Activated CD8-positive, alpha-beta memory T cell treated with anti-CD3 and anti-CD28 coated beads, Interleukin-2, amount 50 U/mL, for 4 hours (primary cell): ENCODE measurements around the gene SRD5A2.
"Not testable (repeated sequence)": the region's sequence is repeated elsewhere in the genome, so short reads cannot be mapped to it uniquely, and the experiment has no call there.

ENCODE experiments used
- DNase-seq: peaks from one replicate; pipeline ENCODE4 v3.0.0-alpha.2; 2020

Gene SRD5A2

DNA sequence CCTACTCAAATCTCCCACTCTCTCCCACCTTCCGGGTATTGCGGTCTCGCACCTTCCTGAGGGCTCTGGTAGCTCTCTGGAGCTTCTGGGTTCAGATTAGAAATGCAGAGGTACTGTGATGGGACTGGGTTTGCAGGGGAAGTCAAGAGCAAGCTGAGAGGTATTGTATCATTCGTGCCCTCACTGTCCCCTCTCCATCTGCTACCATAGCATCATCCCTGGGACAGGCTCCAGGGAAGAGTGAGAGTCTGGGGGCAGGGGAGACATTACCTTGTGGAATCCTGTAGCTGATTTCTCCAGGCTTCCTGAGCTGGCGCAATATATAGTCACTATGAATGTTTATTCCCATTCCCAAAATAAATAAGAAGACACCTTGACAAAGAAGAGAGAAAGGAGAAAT, 49.6 kb downstream of the SRD5A2 start:
- no peak for DNase-seq

DNA sequence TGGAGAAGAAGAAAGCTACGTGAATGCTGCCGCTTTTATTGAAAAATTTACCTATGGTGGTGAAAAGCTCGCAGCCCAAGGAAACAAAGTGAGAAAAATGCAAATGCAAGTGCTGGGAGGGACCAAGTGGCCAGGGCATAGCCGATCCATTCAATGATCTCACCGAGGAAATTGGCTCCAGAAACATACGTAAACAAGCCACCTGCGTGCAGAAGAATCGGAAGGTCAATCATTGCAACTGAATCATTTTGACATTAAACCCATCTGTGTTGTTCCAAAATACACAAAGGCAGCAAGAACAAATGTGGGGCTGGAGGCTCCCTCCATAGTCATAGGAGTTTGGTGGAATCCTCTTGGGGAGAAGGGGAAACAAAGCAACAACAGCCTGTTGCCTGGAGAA, 51.5 kb downstream of the SRD5A2 start:
- no peak for DNase-seq

DNA sequence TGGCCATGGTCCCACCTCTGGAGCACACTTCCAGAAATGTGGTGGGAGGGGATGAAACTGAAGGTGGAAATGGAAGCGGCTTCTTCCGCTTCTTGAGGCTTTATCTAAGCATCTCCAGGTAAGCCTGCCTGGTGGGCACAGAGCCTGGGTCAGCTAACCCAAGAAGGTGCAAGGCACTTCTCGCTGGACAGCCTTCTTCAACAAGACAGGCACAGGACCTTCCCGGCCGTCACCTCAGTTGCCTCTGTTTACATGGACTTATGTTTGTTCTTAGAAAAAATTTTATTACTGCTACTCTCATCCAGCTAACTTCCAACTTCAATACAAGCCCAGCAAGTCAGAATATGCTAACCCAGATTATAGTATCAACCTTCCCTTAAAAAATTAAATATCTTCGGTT, 51.9 kb downstream of the SRD5A2 start:
- no peak for DNase-seq

DNA sequence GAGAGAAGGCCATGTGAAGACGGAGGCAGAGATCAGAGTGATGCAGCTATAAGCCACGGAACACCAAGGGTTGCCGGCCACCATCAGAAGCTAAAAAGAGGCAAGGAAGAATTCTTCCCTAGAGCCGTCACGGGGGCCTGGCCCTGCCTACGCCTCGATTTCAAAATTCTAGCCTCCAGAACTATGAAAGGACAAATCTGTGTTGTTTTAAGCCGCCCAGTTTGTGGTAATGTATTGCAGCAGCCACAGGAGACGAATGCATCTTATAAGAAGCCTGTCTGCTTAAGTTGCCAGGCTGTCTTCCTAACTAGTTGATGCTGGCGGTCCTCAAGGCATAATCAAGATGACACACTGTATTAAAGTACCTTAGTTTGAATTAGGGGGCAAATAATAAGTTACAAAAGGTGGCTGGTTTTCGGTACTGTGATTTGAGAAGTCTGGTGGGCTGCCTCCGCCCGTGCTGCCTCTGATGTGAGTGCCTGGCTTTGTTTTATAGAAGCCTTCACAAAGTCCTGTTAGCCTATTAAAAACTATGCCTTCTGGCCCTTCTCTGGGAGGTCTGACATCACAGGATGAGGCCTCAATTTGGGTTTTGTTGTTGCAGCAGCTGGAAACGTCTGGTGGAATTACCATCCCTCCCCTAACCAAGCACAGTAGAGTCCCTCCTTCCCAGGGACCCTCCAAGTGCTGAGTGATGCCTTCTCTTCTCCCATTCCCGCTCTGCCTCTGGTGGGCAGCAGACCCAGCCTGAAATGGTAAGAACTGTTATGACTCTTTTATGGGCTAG, 53.6 kb downstream of the SRD5A2 start:
- no peak for DNase-seq

DNA sequence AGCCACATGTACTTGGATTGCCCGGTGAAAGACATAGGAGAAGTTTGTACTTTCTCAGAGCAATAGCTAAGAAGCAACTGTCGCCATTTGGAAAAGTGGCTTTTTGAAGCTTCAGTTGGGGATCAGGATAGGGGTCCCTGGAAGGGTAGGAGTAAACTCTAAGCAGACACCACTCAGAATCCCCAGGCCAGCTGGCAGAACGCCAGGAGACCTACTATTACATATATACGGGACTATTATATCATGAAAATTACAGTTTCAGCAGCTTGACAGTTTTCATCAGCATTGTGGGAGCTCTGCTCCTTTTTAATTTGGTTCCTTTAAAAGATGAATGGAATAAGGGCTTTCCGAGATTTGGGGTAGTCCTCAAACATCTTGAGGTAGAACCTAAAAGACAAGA, 54.9 kb downstream of the SRD5A2 start:
- no peak for DNase-seq

DNA sequence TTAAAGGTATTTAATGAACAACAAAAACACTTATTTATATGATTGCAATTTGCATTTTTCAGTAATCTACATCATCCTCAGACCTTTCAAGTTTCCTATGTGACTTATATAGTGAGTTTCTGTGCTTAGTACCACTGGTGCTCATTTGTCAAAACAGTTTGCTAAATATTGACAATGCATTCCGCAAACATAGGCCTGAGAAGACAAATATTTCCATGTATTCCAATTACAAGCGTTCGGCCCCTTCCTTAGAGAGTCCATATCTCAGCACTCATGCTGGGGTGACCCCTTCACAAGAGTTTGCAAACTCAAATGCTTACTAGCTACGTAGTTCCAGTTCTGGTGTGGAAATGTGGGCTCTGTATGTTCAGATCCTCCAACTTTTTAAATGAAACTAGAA, 56.1 kb downstream of the SRD5A2 start:
- no peak for DNase-seq

DNA sequence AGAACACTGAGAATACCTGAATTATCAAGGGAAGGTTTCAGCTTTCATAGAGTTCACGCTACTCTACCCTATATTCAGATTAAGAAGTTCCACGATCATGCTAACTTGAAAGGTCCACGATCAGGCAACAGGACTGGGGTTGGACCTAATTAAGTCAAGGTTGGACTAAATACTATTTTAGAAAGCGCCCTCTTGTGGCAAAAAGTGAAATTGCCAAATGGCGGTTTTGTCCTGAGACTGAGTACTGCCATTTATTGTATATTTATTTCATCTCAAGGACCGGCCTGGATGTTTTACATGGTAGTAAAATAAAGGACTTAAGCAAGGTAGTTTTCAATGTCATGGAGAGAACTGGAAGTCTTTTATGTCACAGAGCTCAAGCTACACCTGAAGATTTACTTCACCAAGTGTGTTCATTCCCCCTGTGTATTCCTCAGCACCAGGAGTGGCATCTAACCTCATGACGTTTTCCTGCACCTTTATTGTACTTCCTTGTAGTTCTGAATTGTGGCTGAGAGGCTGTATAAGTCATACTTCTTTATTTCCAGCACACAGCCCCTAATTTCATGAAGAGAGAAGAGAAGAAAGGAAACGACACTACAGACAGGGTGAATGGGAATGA, 56.8 kb downstream of the SRD5A2 start:
- DNase-seq = peak; percentile 51

DNA sequence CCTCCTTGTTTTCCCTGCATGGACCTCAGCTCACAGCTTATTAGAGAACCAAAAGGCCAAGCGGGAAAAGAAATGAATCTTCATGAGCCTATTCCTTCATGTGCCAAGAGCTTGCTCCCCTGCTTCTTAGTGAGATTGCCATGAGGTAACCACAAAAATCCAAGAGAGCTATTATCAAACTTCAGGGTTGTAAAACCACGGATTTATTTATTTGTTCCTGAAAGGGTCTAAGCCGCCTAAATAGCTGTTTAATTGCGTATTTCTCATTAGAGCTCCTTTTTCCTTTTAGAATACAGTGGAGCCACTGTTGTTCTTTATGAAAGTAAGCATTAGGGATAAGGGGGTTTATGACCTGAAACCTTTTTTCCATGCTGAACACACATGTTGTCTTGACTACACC, 58.0 kb downstream of the SRD5A2 start:
- no peak for DNase-seq

DNA sequence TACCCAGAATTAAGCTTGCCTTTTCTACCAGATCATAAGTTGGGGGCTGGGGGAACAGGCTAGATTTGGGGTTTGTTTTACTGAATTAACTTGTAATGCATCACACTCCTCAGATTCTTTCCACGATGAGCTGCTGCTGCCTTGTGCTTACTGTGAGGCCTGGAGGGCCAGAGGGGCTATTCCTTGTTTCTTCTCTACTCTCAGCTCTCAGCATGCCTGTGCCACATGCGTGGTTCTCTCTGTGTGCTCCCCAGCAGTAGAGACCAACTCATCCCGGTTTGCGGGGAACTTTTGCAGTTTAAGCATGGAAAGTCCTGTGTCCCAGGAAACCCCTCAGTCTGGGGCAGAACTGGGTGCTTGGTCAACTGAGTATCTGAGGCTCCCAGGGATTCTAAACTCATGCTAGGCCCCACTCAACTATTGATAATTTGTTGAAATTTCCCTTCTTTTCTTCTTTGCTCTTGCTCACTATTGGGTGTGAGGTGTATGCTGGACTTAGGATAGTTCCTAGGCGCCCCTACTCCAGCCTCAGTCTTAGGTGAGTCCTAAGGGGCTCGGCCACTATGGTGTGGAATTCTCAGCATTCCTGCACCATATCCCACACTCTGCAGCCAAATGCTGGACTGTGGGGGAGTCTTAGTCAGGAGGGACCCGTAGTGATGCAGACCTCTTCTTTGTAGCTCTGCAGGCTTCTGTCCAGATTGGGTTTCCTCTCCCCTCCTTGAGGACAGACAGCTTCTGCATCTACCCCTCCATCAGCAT, 63.1 kb downstream of the SRD5A2 start:
- no peak for DNase-seq

DNA sequence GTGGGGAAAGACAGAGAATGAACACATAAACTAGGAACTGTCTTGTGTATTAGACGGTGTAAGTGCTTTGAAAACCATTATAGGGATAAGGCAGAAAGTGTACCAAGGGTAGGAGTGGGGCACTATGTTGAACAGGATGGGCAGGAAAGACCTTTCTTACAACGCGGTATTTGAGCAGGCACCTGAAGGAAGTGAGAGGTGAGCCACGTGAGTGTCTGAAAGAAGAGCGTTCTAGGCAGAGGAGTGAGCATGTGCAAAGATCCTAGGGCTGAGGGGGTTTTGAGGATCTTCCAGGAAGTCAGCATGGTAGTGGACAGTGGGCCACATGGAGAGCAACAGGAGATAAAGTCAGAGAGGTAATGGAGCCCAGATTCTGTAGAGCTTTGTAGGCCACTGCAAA, 65.2 kb downstream of the SRD5A2 start:
- no peak for DNase-seq

DNA sequence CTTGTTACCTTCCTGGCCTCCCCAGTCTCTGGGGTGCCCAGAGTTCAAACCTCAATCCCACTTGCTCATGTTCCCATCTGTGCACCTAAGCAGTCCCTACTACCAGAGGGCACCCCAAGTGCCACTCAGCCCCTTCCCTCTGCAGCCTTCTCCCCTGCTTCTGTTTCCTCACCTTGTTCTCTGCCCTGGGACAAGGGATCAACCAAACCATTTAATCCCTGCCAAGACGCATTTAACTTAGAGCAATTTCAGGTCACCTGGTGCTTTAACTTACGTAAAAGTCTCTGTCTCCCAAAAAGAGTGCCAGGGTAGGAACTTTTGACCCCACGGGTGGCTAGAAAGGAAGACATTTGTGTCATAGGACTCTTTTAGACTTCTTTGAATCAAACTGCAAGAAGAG, 67.2 kb downstream of the SRD5A2 start:
- DNase-seq = no peak

DNA sequence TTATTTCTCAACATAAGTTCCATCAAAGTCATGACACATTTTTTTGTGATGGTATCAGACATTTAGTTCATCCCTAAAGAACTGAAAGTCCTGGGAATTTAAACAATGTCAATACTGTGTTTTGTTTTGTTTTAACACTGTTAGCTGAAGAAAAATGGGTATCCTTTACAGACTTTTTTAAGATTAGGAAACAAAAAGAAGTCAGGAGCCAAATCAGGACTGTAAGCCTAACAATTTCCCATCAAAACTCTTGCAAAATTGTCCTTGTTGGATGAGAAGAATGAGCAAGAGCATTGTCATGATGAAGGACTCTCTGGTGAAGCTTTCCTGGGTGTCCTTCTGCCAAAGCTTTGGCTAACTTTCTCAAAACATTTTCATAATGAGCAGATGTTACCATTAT, 69.4 kb downstream of the SRD5A2 start:
- no peak for DNase-seq

DNA sequence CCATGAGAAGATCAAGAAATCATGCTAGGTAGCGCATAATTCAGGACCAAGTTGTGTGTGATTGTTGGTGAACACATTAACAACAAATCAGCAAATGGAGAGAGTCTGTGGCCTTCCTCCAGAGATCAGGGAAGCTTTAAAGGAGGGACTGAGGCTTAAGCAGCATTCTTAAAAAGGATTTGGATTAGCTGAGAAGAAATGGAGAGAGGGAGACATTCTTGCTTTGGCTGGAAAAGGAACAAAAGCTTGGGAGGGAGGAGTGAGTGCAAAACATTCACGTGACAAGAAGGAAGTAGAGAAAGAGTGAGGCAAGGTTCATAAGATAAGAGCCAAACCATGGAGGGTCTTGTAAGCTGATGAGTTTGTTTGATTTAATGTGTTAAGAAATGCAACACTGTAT, 75.6 kb downstream of the SRD5A2 start:
- no peak for DNase-seq

DNA sequence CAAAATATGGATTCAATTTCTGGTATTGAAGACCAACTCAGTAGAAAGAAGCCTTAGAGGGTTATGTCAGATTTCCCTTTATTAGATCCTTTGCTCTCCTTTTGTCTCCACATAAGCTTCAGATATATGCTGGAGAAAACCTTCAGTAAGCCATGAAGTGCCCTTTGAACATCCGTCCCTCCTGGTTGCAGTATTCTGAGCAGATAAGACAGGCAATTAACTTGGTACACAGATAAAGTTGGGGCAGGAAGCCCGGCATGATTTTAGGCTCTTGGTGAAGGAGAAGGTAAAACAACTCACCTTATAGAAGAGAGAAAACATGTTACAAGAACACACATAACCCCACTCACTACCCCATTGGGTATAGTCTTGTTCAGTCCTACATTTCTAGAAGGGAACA, 76.4 kb downstream of the SRD5A2 start:
- DNase-seq = no peak

DNA sequence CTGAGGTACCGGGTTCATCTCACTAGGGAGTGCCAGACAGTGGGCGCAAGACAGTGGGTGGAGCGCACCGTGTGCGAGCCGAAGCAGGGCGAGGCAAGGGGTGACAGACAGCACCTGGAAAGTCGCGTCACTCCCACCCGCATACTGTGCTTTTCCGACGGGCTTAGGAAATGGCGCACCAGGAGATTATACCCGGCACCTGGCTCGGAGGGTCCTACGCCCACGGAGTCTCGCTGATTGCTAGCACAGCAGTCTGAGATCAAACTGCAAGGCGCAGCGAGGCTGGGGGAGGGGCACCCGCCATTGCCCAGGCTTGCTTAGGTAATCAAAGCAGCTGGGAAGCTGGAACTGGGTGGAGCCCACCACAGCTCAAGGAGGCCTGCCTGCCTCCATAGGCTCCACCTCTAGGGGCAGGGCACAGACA, 84.3 kb downstream of the SRD5A2 start:
- DNase-seq = not testable (repeated sequence)

DNA sequence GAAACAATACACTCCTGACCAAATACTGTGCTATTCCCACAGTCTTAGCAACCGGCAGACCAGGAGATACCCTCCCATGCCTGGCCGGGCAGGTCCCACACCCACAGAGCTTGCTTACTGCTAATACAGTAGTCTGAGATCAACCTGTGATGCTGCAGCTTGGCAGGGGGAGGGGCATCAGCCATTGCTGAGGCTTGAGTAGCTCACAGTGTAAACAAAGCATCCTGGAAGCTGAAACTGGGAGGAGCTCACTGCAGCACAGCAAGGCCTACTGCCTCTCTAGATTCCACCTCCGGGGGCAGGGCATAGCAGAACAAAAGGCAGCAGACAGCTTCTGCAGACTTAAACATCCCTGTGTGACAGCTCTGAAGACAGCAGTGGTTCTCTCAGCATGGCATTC, 91.4 kb downstream of the SRD5A2 start:
- not testable (repeated sequence) for DNase-seq

DNA sequence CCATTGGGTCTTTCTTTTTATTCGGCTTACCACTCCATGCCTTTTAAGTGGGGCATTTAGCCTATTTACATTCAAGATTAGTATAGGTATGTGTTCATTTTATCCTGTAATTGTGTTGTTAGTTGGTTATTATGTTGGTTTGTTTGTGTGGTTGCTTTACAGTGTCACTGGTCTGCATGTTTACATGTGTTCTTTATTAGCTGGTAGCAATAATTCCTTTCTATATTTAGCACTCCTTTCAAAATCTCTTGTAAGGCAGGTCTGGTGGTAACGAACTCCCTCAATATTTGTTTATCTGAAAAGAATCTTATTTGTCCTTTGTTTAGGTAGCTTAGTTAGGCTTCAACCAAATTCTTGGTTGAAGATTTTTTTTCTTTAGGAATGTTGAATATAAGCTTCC, 97.5 kb downstream of the SRD5A2 start:
- no peak for DNase-seq

DNA sequence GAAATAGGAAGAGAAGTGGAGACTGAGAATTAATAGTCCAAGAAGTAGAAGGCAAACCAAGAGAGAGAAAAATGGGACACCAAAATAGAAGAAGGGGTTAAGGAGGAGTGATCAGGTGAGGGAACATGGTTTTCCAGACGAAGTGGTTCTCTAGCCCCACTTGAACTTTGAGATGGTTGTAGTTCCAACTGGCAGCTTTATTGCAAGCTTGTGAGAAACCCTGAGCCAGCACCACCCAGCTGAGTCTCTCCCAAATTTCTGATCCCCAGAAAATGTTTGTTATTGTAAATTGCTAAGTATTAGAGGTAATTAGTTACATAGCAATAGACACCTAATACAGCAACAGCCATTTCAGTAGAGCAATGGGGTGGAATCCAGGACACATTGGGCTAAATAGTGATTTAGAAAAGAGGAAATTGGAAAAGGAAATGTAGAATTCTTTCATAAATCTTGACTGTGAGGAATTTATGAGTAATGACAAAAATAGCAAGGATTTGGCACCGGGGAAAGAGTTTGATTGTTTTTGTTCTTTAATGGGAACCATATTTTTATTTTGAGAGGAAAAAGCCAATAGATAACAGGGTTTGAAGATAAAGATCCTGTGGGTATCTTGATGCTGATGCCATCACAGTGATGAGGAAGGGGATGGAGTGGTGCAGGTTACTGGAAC, 104.1 kb downstream of the SRD5A2 start:
- DNase-seq = no peak

DNA sequence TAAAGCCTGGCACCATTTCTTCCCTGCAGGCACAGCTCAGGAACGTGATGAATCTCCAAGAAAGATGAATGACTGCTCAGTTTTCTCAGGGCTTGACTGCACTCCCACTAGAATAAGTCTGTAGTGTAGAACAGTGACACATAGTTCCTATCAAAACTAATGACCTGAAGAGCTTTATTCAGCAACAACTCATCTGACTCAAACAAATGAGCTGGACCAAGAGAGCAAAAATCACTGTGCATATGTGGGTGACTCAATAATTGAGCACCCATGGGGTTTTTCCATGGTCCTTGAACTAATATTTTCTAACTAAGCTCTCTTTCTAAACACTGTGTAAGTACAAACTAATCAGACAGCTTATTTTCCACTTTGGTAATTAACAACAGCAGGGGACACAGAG, 105.0 kb downstream of the SRD5A2 start:
- no peak for DNase-seq

DNA sequence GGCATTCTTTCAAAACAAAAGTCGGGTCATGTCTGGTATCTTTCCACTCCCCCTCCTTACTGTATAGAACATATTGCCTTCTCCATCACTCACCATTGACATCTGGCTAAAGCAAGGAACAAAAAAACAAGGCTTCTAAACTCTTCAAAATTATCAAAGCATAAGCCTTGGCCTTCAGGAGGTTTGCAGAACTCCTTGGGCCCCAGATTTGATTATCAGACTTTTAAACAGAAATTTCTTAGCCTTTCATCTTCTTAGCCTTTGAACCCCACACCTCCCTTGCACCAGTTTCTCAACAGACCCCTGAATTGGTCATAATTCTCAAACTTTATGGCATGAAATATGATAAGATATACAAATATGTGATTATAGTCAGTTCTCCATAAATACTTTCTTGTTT, 106.4 kb downstream of the SRD5A2 start:
- no peak for DNase-seq
